Progenitor cell of endocrine pancreas (in vitro differentiated cells): Measurements from ENCODE around the gene CEP63. TPM values are rescaled to one million over a fixed set of nuclear protein-coding genes. Genes with fewer than 3 reads are reported as not detected.

Experiments used
- DNase-seq: peaks from one replicate; pipeline ENCODE4 v3.0.0; 2021; ENCODE audit warnings: low spot score; ENCODE audit not compliant: unreplicated experiment
- H3K27ac Mint-ChIP-seq: 2 replicates; pipeline ENCODE4 v1.8.0; 2021; ENCODE audit warnings: mild to moderate bottlenecking, moderate library complexity, mixed read lengths
- H3K27me3 Mint-ChIP-seq: 2 replicates; pipeline ENCODE4 v1.8.0; 2021; ENCODE audit warnings: mixed read lengths
- H3K36me3 Mint-ChIP-seq: 2 replicates; pipeline ENCODE4 v1.8.0; 2022; ENCODE audit warnings: mixed read lengths; ENCODE audit not compliant: insufficient read depth
- H3K4me1 Mint-ChIP-seq: 2 replicates; pipeline ENCODE4 v1.8.0; 2021; ENCODE audit warnings: low read depth, mixed read lengths
- H3K4me3 Mint-ChIP-seq: 2 replicates; pipeline ENCODE4 v1.8.0; 2021; ENCODE audit warnings: low read depth, mild to moderate bottlenecking, moderate library complexity, mixed read lengths
- H3K9me3 Mint-ChIP-seq: 2 replicates; pipeline ENCODE4 v1.8.0; 2021; ENCODE audit warnings: low read depth, mixed read lengths
- total RNA-seq: library from RNA; stranded (reverse); gene quantifications from 2 replicates; pipeline ENCODE4 v1.2.1, GENCODE V29; 2021
- TF ChIP-seq, protein P1 (sequence below): fragments of 200-600 bp; sonication (generic); IDR thresholded peaks from one replicate; pipeline ENCODE4 v1.5.0; 2021; ENCODE audit warnings: antibody characterized with exemption, mild to moderate bottlenecking; ENCODE audit not compliant: unreplicated experiment

Gene CEP63
- total RNA-seq, 1 donor from 2014 or later = 25.7 TPM

DNA sequence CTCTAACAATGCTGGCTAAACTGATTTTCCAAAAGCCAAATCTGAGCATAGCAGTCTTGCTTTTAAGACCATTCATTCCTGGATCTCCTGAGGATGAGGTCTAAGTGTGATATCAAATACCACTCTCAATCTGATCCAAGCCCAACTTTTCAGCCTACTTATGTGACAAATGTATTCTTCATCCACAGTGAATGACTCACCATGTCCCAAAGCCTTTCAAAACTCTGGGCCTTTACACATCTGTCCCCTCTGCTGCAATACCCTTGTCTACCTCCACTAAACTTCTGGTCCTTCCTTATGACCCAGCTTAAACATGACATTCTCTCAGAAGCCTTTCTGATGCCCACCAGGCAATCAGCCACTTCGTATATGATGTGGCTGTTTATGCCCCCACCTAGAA lies 4.7 kb upstream of the CEP63 start:
- no peak for DNase-seq
- no peaks in the 10 kb centered on the region for H3K9me3 Mint-ChIP-seq
- H3K27ac Mint-ChIP-seq = no peak overlapping the region
- TF ChIP-seq, protein P1, sequence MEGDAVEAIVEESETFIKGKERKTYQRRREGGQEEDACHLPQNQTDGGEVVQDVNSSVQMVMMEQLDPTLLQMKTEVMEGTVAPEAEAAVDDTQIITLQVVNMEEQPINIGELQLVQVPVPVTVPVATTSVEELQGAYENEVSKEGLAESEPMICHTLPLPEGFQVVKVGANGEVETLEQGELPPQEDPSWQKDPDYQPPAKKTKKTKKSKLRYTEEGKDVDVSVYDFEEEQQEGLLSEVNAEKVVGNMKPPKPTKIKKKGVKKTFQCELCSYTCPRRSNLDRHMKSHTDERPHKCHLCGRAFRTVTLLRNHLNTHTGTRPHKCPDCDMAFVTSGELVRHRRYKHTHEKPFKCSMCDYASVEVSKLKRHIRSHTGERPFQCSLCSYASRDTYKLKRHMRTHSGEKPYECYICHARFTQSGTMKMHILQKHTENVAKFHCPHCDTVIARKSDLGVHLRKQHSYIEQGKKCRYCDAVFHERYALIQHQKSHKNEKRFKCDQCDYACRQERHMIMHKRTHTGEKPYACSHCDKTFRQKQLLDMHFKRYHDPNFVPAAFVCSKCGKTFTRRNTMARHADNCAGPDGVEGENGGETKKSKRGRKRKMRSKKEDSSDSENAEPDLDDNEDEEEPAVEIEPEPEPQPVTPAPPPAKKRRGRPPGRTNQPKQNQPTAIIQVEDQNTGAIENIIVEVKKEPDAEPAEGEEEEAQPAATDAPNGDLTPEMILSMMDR = no peak
- peaks cover 33% of the 10 kb centered on the region for H3K36me3 Mint-ChIP-seq
- no peaks in the 10 kb centered on the region for H3K27me3 Mint-ChIP-seq
- peaks cover 35% of the 10 kb centered on the region for H3K4me1 Mint-ChIP-seq
- no peak overlapping the region for H3K4me3 Mint-ChIP-seq

DNA sequence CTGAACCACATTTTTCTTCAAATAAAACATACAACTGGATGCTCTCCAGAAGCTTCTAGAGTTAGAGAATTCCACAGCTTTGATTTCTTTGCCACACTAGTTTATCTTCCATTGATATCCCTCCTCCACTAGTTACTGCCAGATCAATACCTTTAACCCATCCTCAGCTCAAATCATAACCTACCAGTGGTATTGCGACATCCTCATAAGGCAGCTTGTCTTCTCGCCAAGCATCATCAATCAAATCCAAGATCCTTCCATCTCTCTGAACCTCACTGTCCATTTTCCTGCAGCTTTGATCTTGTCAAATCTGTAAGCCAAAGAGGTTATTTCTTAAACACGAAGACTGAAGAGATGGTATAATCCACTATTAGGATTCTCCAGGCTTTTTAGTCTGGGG lies 3.2 kb upstream of the CEP63 start:
- H3K36me3 Mint-ChIP-seq = peaks cover 31% of the 10 kb centered on the region
- TF ChIP-seq, protein P1 = no peak

DNA sequence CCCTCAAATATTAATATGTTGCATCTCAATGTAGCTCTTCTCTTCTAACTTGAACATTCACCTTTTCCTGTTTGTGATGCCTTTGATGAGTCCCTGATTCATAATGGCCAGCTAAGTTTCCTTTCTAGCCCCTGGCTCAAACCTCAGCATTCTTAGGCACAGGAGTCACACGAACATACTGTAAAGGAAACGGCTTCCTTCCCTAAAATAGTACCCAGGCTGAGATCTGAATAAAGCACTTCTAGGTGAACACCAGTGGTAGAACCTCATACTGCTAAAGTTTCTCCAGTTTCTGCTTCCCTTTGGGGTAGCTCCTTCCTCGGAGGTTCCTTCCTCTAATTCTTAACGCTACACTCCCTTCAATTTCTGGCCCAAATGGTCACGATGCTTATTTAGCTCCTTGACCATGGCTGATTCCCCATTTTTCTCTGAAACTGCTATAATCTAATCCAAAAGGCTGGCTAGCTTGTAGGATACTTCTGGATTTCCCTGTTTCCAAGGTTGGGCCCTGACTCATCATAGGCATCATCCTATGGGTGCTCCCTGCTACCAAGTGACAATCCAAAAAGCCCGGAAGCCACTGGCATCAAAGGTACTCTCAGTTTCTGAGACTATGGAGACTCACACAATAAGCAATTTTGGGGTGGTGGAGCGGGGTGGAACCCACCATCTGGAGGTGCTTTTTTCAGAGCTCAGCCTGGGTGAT lies 2.5 kb upstream of the CEP63 start:
- no peaks in the 10 kb centered on the region for H3K9me3 Mint-ChIP-seq
- peaks cover 29% of the 10 kb centered on the region for H3K4me1 Mint-ChIP-seq
- peak overlapping the region; percentile 54 for H3K4me3 Mint-ChIP-seq
- H3K27me3 Mint-ChIP-seq = no peaks in the 10 kb centered on the region
- peak overlapping the region; percentile 59 for H3K27ac Mint-ChIP-seq
- no peak for DNase-seq
- peaks cover 25% of the 10 kb centered on the region for H3K36me3 Mint-ChIP-seq
- TF ChIP-seq, protein P1 = no peak

More for the DNA sequence above, 3.2 kb upstream of the CEP63 start:
- no peak for DNase-seq
- Mint-ChIP-seq H3K27me3 (no peaks in the 10 kb centered on the region), H3K27ac (no peak overlapping the region), H3K4me3 (no peak overlapping the region), H3K4me1 (peaks cover 34% of the 10 kb centered on the region), H3K9me3 (no peaks in the 10 kb centered on the region)

DNA sequence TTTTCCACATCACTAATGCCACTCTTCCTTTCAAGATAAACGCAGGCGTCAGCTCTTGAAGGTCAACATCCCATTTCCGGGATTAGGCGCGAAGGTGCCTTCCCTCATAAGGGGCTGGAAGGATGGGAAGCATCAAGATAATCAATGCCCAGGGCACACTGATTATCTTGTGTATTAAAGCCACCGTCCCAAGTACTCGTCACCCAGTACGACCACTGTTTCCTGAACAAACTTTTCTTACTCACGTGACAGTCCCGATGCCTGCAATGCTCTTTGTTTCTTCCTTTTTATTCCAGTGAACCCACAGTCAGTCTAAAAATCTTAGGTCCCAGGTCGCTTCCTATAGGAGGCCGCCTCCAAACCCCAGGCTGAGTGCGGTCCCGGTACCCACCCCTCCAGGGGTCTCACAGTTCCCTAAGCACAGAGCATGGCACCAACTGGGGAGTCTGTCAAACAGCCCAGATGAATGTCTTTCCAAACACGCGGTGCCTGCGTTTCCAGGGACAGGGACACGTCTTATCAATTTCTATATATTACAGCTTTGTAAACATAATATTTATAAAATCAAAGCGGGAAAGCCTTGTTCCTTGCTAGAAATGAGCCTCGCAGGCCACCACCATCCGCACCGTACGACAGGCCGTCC lies 661 bp upstream of the CEP63 start:
- TF ChIP-seq, protein P1 = no peak
- H3K36me3 Mint-ChIP-seq = peaks cover 16% of the 10 kb centered on the region
- H3K4me1 Mint-ChIP-seq = peaks cover 24% of the 10 kb centered on the region
- no peaks in the 10 kb centered on the region for H3K9me3 Mint-ChIP-seq
- peak overlapping the region; percentile 99 for H3K4me3 Mint-ChIP-seq
- H3K27me3 Mint-ChIP-seq = no peaks in the 10 kb centered on the region
- H3K27ac Mint-ChIP-seq = peak overlapping the region; percentile 97
- no peak for DNase-seq

DNA sequence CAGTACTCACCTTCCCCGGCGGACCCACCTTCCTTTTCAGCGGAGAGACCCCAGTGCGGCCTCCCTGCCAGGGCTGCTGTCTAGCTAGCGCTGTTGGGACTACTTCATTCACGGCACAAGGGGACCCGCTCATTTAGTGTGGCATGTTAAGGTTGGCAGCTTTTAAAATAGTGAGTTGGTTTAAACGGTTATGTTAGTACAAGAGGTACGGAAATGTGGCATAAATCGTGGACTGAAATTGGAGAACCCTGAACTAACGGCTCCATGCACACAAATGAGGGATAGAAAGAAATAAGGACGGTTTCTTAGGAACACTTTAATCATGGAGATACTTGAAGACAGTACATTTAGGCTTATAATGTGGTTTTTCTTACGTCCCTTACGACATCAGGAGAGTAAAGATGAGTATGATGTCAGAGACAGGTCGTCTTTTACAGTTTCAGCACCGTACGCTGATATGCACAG lies 752 bp downstream of the CEP63 start:
- Mint-ChIP-seq H3K4me3 (peak overlapping the region; percentile 99), H3K4me1 (peaks cover 24% of the 10 kb centered on the region), H3K27ac (peak overlapping the region; percentile 97), H3K27me3 (no peaks in the 10 kb centered on the region), H3K36me3 (peaks cover 8% of the 10 kb centered on the region), H3K9me3 (no peaks in the 10 kb centered on the region)
- DNase-seq = no peak
- TF ChIP-seq, protein P1 = no peak
